H1 (cell line): ENCODE measurements around the gene TECR. TPM values are rescaled to one million over a fixed set of nuclear protein-coding genes. Genes with fewer than 3 reads are reported as not detected.

Experiments
- CTCF ChIA-PET: fragments of 300-600 bp; sonication (Branson Sonifier 250); formaldehyde crosslinking; loops from one replicate; lab custom pipeline; 2021; ENCODE audit not compliant: partially characterized antibody; lab: Charles Lee
- POLR2A ChIA-PET: fragments of 300-600 bp; sonication (Branson Sonifier 250); formaldehyde crosslinking; loops from one replicate; lab custom pipeline; 2021; ENCODE audit warnings: inconsistent platforms; ENCODE audit not compliant: partially characterized antibody; lab: Charles Lee
- DNase-seq, 2 experiments: peaks; one replicate each; pipeline versions ENCODE4 v3.0.0 to v3.0.0-alpha.2; 2010 to 2022; ENCODE audit warnings: low spot score in 2 of 2, low read depth in 1 of 2, mixed read lengths in 1 of 2
- FAIRE-seq: peaks from 2 replicates; lab custom pipeline; 2011; peaks lifted over from hg19 to GRCh38; lab: Jason Lieb, UNC
- H2AFZ ChIP-seq: 2 replicates; pipeline ENCODE4 v1.8.1; 2012; ENCODE audit warnings: low read length, inconsistent platforms
- H2AK5ac ChIP-seq: 2 replicates; pipeline ENCODE4 v1.6.1; 2013; ENCODE audit warnings: low read depth, low read length
- H2BK120ac ChIP-seq: replicated peaks from 2 replicates; pipeline ENCODE3; 2013; ENCODE audit warnings: low read depth, low read length, inconsistent platforms
- H2BK12ac ChIP-seq: 2 replicates; pipeline ENCODE4 v1.6.1; 2013; ENCODE audit warnings: low read depth, low read length
- H2BK15ac ChIP-seq: 2 replicates; pipeline ENCODE4 v1.6.1; 2013; ENCODE audit warnings: low read length
- H2BK20ac ChIP-seq: 2 replicates; pipeline ENCODE4 v1.6.1; 2013; ENCODE audit warnings: low read length
- H2BK5ac ChIP-seq: 2 replicates; pipeline ENCODE4 v1.6.1; 2013; ENCODE audit warnings: low read depth, low read length
- H3K14ac ChIP-seq: 2 replicates; pipeline ENCODE4 v1.6.1; 2013; ENCODE audit warnings: inconsistent platforms; ENCODE audit not compliant: insufficient read length
- H3K18ac ChIP-seq: 2 replicates; pipeline ENCODE4 v1.6.1; 2013; ENCODE audit warnings: low read length; ENCODE audit errors: extremely low read depth
- H3K23ac ChIP-seq: 2 replicates; pipeline ENCODE4 v1.6.1; 2013; ENCODE audit warnings: inconsistent platforms; ENCODE audit not compliant: insufficient read length
- H3K23me2 ChIP-seq: 2 replicates; pipeline ENCODE4 v1.6.1; 2013; ENCODE audit warnings: low read depth, low read length
- H3K27ac ChIP-seq: 2 replicates; pipeline ENCODE4 v1.6.1; 2011; ENCODE audit warnings: low read depth, low read length, inconsistent platforms
- H3K27me3 ChIP-seq, 4 experiments: replicated peaks in 1 of 4; 1 replicate in 1 of 4; 2 replicates in 3 of 4; pipeline versions ENCODE4 v1.6.1 to v1.8.1; 2011 to 2013; ENCODE audit warnings: low read length in 3 of 4, mild to moderate bottlenecking in 3 of 4, inconsistent platforms in 2 of 4, mixed read lengths in 2 of 4, moderate library complexity in 1 of 4; ENCODE audit not compliant: control insufficient read depth in 3 of 4, insufficient read depth in 3 of 4; ENCODE audit errors: extremely low read depth in 1 of 4
- H3K36me3 ChIP-seq, 4 experiments: 2 replicates each; pipeline versions ENCODE4 v1.6.1 to v1.8.1; 2011 to 2013; ENCODE audit warnings: mild to moderate bottlenecking in 4 of 4, low read length in 3 of 4, moderate library complexity in 2 of 4, control low read depth in 1 of 4, inconsistent platforms in 1 of 4; ENCODE audit not compliant: insufficient read depth in 4 of 4, control insufficient read depth in 2 of 4
- H3K4ac ChIP-seq: replicated peaks from 2 replicates; pipeline ENCODE3; 2013; ENCODE audit warnings: low read length, low read depth, mixed read lengths, inconsistent platforms; ENCODE audit not compliant: insufficient read length
- H3K4me1 ChIP-seq, 4 experiments: replicated peaks in 1 of 4; 1 replicate in 1 of 4; 2 replicates in 3 of 4; pipeline versions ENCODE4 v1.6.1 to v1.8.1; 2011 to 2013; ENCODE audit warnings: low read length in 3 of 4, inconsistent platforms in 2 of 4, mixed read lengths in 1 of 4; ENCODE audit not compliant: insufficient read depth in 4 of 4, control insufficient read depth in 3 of 4
- H3K4me2 ChIP-seq, 2 experiments: 2 replicates each; pipeline versions ENCODE4 v1.6.1 to v1.8.1; 2011 to 2013; ENCODE audit warnings: low read depth in 2 of 2, low read length in 2 of 2, control low read depth in 1 of 2, inconsistent platforms in 1 of 2, mild to moderate bottlenecking in 1 of 2; ENCODE audit not compliant: insufficient read depth in 1 of 2
- H3K4me3 ChIP-seq, 4 experiments: fragments of 200-600, 300-600 bp in 1 of 4; sonication (generic), shearing (Covaris generic), sonication (Bioruptor Twin) in 1 of 4; 2 replicates each; pipeline versions ENCODE4 v1.5.1 to v1.8.1; 2011 to 2016; ENCODE audit warnings: low read length in 4 of 4, low read depth in 3 of 4, control low read depth in 2 of 4, inconsistent platforms in 2 of 4, mild to moderate bottlenecking in 2 of 4, mixed read lengths in 1 of 4, moderate library complexity in 1 of 4; ENCODE audit not compliant: insufficient read depth in 2 of 4; ENCODE audit errors: extremely low read depth in 1 of 4
- H3K56ac ChIP-seq: replicated peaks from 2 replicates; pipeline ENCODE3; 2013; ENCODE audit warnings: low read depth, mild to moderate bottlenecking, mixed read lengths, low read length, inconsistent platforms; ENCODE audit not compliant: insufficient read length
- H3K79me1 ChIP-seq: 2 replicates; pipeline ENCODE4 v1.6.1; 2013; ENCODE audit warnings: low read depth, low read length, control low read depth
- H3K79me2 ChIP-seq, 2 experiments: 2 replicates each; pipeline versions ENCODE4 v1.6.1 to v1.8.1; 2012 to 2013; ENCODE audit warnings: low read length in 2 of 2, mild to moderate bottlenecking in 2 of 2, inconsistent platforms in 1 of 2; ENCODE audit not compliant: insufficient read depth in 2 of 2, control insufficient read depth in 1 of 2
- H3K9ac ChIP-seq, 4 experiments: replicated peaks in 1 of 4; 1 replicate in 1 of 4; 2 replicates in 3 of 4; pipeline versions ENCODE4 v1.6.1 to v1.8.1; 2011 to 2013; ENCODE audit warnings: low read depth in 3 of 4, low read length in 3 of 4, control low read depth in 2 of 4, mild to moderate bottlenecking in 2 of 4, moderate library complexity in 2 of 4, inconsistent platforms in 1 of 4; ENCODE audit errors: extremely low read depth in 1 of 4
- H3K9me3 ChIP-seq, 2 experiments: 2 replicates each; pipeline versions ENCODE4 v1.6.1 to v1.8.1; 2012 to 2013; ENCODE audit warnings: mild to moderate bottlenecking in 2 of 2, moderate library complexity in 2 of 2, control low read depth in 1 of 2, inconsistent platforms in 1 of 2, low read depth in 1 of 2, low read length in 1 of 2, mixed read lengths in 1 of 2; ENCODE audit not compliant: insufficient read depth in 2 of 2
- H4K20me1 ChIP-seq, 2 experiments: replicated peaks in 1 of 2; 2 replicates each; pipeline versions ENCODE3 to v1.8.1; 2011 to 2013; ENCODE audit warnings: inconsistent platforms in 2 of 2, low read length in 2 of 2, mild to moderate bottlenecking in 1 of 2; ENCODE audit not compliant: insufficient read depth in 2 of 2, control insufficient read depth in 1 of 2
- H4K5ac ChIP-seq: 2 replicates; pipeline ENCODE4 v1.6.1; 2013; ENCODE audit warnings: low read length, low read depth, mixed read lengths, inconsistent platforms; ENCODE audit not compliant: insufficient read length
- H4K8ac ChIP-seq: 2 replicates; pipeline ENCODE4 v1.8.0; 2013; ENCODE audit warnings: mild to moderate bottlenecking, moderate library complexity, low read length, inconsistent platforms; ENCODE audit not compliant: insufficient read depth; ENCODE audit errors: extremely low read depth
- H4K91ac ChIP-seq: replicated peaks from 2 replicates; pipeline ENCODE3; 2013; ENCODE audit warnings: low read length, mixed read lengths, inconsistent platforms; ENCODE audit not compliant: insufficient read length
- RAD21 ChIP-seq, 2 experiments: IDR thresholded peaks in 1 of 2; conservative IDR thresholded peaks in 1 of 2; 2 replicates each; pipeline ENCODE4 v1.6.1; 2011; ENCODE audit warnings: low read depth in 2 of 2, low read length in 2 of 2, improper control_type of control experiment in 1 of 2, inconsistent platforms in 1 of 2, mild to moderate bottlenecking in 1 of 2, moderate library complexity in 1 of 2
- RBBP5 ChIP-seq: IDR thresholded peaks from 2 replicates; pipeline ENCODE4 v1.7.1; 2012; ENCODE audit warnings: low read depth, mild to moderate bottlenecking, inconsistent platforms, low read length, moderate library complexity, borderline replicate concordance
- SP4 ChIP-seq: IDR thresholded peaks from 2 replicates; pipeline ENCODE4 v1.6.1; 2012; ENCODE audit warnings: low read length, inconsistent platforms
- WGBS, 2 experiments: shearing (Covaris generic) in 1 of 2; methylation state at CpG; one replicate each; pipeline versions ENCODE4 v1.1.6 to v1.1.7; 2013 to 2015; ENCODE audit warnings: low lambda C conversion rate in 2 of 2, mixed read lengths in 2 of 2, inconsistent platforms in 1 of 2, low coverage in 1 of 2, missing lambda C conversion rate in 1 of 2; ENCODE audit not compliant: insufficient replicate concordance in 2 of 2, insufficient coverage in 1 of 2, insufficient read length in 1 of 2; ENCODE audit errors: extremely low coverage in 1 of 2, missing lambda C conversion rate in 1 of 2; 5-methylcytosine and 5-hydroxymethylcytosine counted together
- polyA plus RNA-seq, 7 experiments: library from polyadenylated mRNA; depleted of rRNA in 3 of 7; stranded (reverse) in 5 of 7; unstranded in 2 of 7; fragments of >200 nt in 5 of 7; fragments of 200-250 nt in 2 of 7; gene quantifications; 1 replicate in 5 of 7; 2 replicates in 1 of 7; 4 replicates in 1 of 7; pipeline versions ENCODE4 v1.2.1 to v1.2.3, GENCODE V29; 2011 to 2013; ENCODE audit warnings: missing spikeins in 2 of 7, mixed read lengths in 2 of 7
- total RNA-seq: library from RNA; stranded (reverse); fragmentation: NEBNext Ultra II Directional; extraction: Animal tissue kit (Norgen Biotek cat#: 25700); gene quantifications from 2 replicates; pipeline ENCODE4 v1.2.1, GENCODE V29; 2021
- TF ChIP-seq, protein P1 (sequence below), 3 experiments: IDR thresholded peaks; 1 replicate in 2 of 3; 2 replicates in 1 of 3; pipeline versions ENCODE4 v1.5.1 to v1.6.1; 2011; ENCODE audit warnings: low read length in 3 of 3, mild to moderate bottlenecking in 3 of 3, inconsistent platforms in 2 of 3, low read depth in 1 of 3, moderate library complexity in 1 of 3; ENCODE audit not compliant: insufficient read depth in 1 of 3; ENCODE audit errors: control extremely low read depth in 1 of 3

Gene TECR
- total and polyA plus RNA-seq, 2 of the 8 experiments (the other 6 are each of a cell fraction or from before 2014, with no cell fraction given) = 172 to 405 TPM

DNA sequence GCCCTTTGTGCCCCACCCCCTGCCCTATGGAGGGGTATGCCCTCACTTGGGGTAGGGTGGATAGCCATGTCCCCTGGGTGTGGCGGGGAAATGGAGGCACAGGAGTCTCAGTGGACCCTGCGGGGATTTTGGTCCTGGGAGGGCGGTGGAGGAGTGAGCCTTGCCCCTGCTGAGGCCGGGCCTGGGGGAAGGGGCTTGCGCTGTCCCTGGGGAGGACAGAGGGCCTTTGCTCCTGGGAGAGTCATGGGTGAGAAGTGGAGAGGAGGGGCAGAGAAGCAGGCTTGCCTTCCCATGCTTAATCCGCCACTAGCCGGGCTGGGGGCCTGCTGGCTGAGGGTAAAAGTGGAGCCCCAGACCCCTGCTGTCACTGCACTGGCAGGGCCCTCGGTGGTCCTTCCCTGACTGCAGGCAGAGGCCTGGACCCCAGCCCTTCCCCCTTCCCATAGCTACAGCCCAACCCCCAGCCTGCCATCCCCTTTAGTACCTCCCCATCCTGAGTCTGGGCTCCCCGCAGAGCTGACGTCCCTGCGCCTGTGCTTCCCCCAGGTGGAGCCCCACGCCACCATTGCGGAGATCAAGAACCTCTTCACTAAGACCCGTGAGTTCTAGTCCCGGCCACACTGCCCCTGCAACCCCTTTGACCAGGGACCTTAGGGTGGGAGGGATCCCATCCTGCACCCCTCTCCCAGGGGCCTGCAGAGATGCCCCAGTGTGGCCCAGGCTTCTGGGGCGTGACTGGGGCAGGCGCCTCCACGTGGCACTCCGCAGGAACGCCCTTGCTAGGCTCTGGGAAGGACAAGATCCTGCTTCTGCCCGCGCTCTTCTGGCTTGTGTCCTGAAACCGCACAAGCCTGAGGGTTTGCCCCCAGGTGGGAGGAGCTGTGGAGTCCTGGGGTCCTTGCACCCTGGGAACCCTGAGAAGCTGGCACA is 33.5 kb downstream of the TECR start:
- Histone ChIP-seq H3K79me1 (peaks cover 7% of the 10 kb centered on the region), H3K36me3 (peaks cover 0 to 16% (median 6%) of the 10 kb centered on the region in 4 experiments; a peak in 3 of 8 replicates), H4K8ac (no peak overlapping the region; the same call in 1 of the 2 replicates), H3K4me3 (no peak overlapping the region; a peak in 1 of 8 replicates), H3K23me2 (no peaks in the 10 kb centered on the region), H2AK5ac (no peak overlapping the region; the same call in 1 of the 2 replicates), H3K4me2 (peak overlapping the region; percentile 38 to 45; a peak in 3 of 4 replicates), H2BK20ac (peak overlapping the region; percentile 32; the same call in 1 of the 2 replicates), H4K91ac (no peak overlapping the region), H3K56ac (no peak overlapping the region), H3K18ac (peak overlapping the region; percentile 78), H4K5ac (no peak overlapping the region), H3K27me3 (no peaks in the 10 kb centered on the region), H2BK12ac (no peak overlapping the region; the same call in 1 of the 2 replicates), H3K27ac (peak overlapping the region; percentile 43; the same call in 1 of the 2 replicates), H4K20me1 (peaks cover 4 to 18% of the 10 kb centered on the region in 2 experiments), H3K23ac (no peak overlapping the region), H3K9ac (no peak overlapping the region), H2BK15ac (peak overlapping the region; percentile 72; the same call in 1 of the 2 replicates), H2BK5ac (peak overlapping the region; percentile 90; the same call in 1 of the 2 replicates), H3K79me2 (peaks cover 0 to 24% of the 10 kb centered on the region in 2 experiments; a peak in 1 of 4 replicates), H3K4ac (no peak overlapping the region), H2AFZ (no peak overlapping the region), H3K9me3 (no peaks in the 10 kb centered on the region), H3K14ac (no peak overlapping the region), H2BK120ac (no peak overlapping the region), H3K4me1 (peaks cover 0 to 44% (median 38%) of the 10 kb centered on the region in 4 experiments; a peak in 6 of 7 replicates)
- TF ChIP-seq RBBP5 (0 out of 2 replicates have a peak, but pooled peaks have one; percentile 46), RAD21 (IDR thresholded peaks at IDR 0.05 in 1 of 2, conservative IDR thresholded peaks at IDR 0.05 in 1 of 2; ENCODE audit: low read depth in 2 of 2, low read length in 2 of 2) (peak in 1 of 2 experiments; percentile 12; a peak in 1 of 4 replicates), SP4 (no peak)
- TF ChIP-seq, protein P1, sequence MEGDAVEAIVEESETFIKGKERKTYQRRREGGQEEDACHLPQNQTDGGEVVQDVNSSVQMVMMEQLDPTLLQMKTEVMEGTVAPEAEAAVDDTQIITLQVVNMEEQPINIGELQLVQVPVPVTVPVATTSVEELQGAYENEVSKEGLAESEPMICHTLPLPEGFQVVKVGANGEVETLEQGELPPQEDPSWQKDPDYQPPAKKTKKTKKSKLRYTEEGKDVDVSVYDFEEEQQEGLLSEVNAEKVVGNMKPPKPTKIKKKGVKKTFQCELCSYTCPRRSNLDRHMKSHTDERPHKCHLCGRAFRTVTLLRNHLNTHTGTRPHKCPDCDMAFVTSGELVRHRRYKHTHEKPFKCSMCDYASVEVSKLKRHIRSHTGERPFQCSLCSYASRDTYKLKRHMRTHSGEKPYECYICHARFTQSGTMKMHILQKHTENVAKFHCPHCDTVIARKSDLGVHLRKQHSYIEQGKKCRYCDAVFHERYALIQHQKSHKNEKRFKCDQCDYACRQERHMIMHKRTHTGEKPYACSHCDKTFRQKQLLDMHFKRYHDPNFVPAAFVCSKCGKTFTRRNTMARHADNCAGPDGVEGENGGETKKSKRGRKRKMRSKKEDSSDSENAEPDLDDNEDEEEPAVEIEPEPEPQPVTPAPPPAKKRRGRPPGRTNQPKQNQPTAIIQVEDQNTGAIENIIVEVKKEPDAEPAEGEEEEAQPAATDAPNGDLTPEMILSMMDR (IDR thresholded peaks at IDR 0.05; ENCODE audit: control extremely low read depth in 1 of 3, insufficient read depth in 1 of 3, low read depth in 1 of 3, low read length in 3 of 3) = peak in 1 of 3 experiments; percentile 6; a peak in 1 of 4 replicates
- WGBS, 2 experiments = 80% methylated on average over 20 of the region's 23 CpGs; no CpG with 5 or more reads in 1 of the 2 experiments
- DNase-seq (peak in 1 of 2 experiments; percentile 67), FAIRE-seq (no peak)
- CTCF ChIA-PET = interaction anchor here (1.0 to 3.1 kb wide), 5 partner anchors 9 to 223 kb away, joined by 3 to 13 read pairs (median 10); partner anchors contain the start of gene NDUFB7
- POLR2A ChIA-PET = interaction anchor here (1.2 to 3.2 kb wide), 2 partner anchors 10 to 13 kb away, joined by 4 to 11 read pairs; partner anchors contain the start of gene NDUFB7
